H9 (cell line): ENCODE measurements around the gene TBL3. TPM values are rescaled to one million over a fixed set of nuclear protein-coding genes. Genes with fewer than 3 reads are reported as not detected.

Experiments
- DNase-seq: peaks from one replicate; pipeline ENCODE4 v3.0.0-alpha.2; 2017
- H2AFZ ChIP-seq: one replicate; pipeline ENCODE4 v1.6.1; 2013; ENCODE audit warnings: mild to moderate bottlenecking, low read length, control low read depth, moderate library complexity
- H2AK5ac ChIP-seq: 2 replicates; pipeline ENCODE4 v1.6.1; 2013; ENCODE audit warnings: low read length, control low read depth, mixed read lengths; ENCODE audit not compliant: insufficient read length
- H2BK120ac ChIP-seq: one replicate; pipeline ENCODE4 v1.6.1; 2013; ENCODE audit warnings: low read depth, mild to moderate bottlenecking, low read length, control low read depth, inconsistent platforms; ENCODE audit not compliant: poor library complexity, severe bottlenecking
- H2BK12ac ChIP-seq: 2 replicates; pipeline ENCODE4 v1.6.1; 2013; ENCODE audit warnings: low read length, control low read depth, mixed read lengths, low read depth; ENCODE audit not compliant: insufficient read length
- H2BK15ac ChIP-seq: 2 replicates; pipeline ENCODE4 v1.6.1; 2013; ENCODE audit warnings: low read depth, low read length, control low read depth
- H2BK20ac ChIP-seq: one replicate; pipeline ENCODE4 v1.6.1; 2013; ENCODE audit warnings: low read depth, mild to moderate bottlenecking, low read length, control low read depth, inconsistent platforms; ENCODE audit not compliant: poor library complexity, severe bottlenecking
- H2BK5ac ChIP-seq: 2 replicates; pipeline ENCODE4 v1.6.1; 2013; ENCODE audit warnings: low read length, control low read depth, mixed read lengths; ENCODE audit not compliant: insufficient read length
- H3K14ac ChIP-seq: 2 replicates; pipeline ENCODE4 v1.6.1; 2013; ENCODE audit warnings: low read length, control low read depth; ENCODE audit not compliant: insufficient read depth
- H3K18ac ChIP-seq: 2 replicates; pipeline ENCODE4 v1.6.1; 2013; ENCODE audit warnings: low read depth, mild to moderate bottlenecking, mixed read lengths, low read length, control low read depth; ENCODE audit not compliant: insufficient read length
- H3K23ac ChIP-seq: 2 replicates; pipeline ENCODE4 v1.6.1; 2013; ENCODE audit warnings: low read length, control low read depth, mixed read lengths, low read depth; ENCODE audit not compliant: insufficient read length
- H3K23me2 ChIP-seq: 2 replicates; pipeline ENCODE4 v1.6.1; 2013; ENCODE audit warnings: low read depth, mild to moderate bottlenecking, mixed read lengths, low read length, control low read depth; ENCODE audit not compliant: insufficient read length, poor library complexity, severe bottlenecking
- H3K27ac ChIP-seq: 2 replicates; pipeline ENCODE4 v1.5.1; 2013; ENCODE audit warnings: low read length, control low read depth, mixed read lengths, low read depth; ENCODE audit not compliant: insufficient read length
- H3K27me3 ChIP-seq: 2 replicates; pipeline ENCODE4 v1.6.1; 2013; ENCODE audit warnings: low read length, control low read depth, inconsistent platforms; ENCODE audit not compliant: insufficient read depth
- H3K4ac ChIP-seq: 2 replicates; pipeline ENCODE4 v1.6.1; 2013; ENCODE audit warnings: low read depth, mild to moderate bottlenecking, control low read depth, inconsistent platforms, low read length, moderate library complexity
- H3K4me1 ChIP-seq: 2 replicates; pipeline ENCODE4 v1.6.1; 2013; ENCODE audit warnings: low read length, control low read depth, inconsistent platforms; ENCODE audit not compliant: insufficient read depth
- H3K4me2 ChIP-seq: 2 replicates; pipeline ENCODE4 v1.6.1; 2013; ENCODE audit warnings: low read length, control low read depth, mixed read lengths; ENCODE audit not compliant: insufficient read length, insufficient read depth
- H3K56ac ChIP-seq: 2 replicates; pipeline ENCODE4 v1.6.1; 2013; ENCODE audit warnings: low read depth, mild to moderate bottlenecking, mixed read lengths, low read length, control low read depth; ENCODE audit not compliant: insufficient read length
- H3K79me1 ChIP-seq: 2 replicates; pipeline ENCODE4 v1.6.1; 2013; ENCODE audit warnings: low read depth, mild to moderate bottlenecking, moderate library complexity, low read length, control low read depth, inconsistent platforms; ENCODE audit not compliant: insufficient read depth, poor library complexity, severe bottlenecking
- H3K79me2 ChIP-seq: 2 replicates; pipeline ENCODE4 v1.6.1; 2013; ENCODE audit warnings: low read length, control low read depth, inconsistent platforms; ENCODE audit not compliant: insufficient read depth
- H3K9ac ChIP-seq: 2 replicates; pipeline ENCODE4 v1.6.1; 2013; ENCODE audit warnings: low read length, control low read depth, mixed read lengths; ENCODE audit not compliant: insufficient read length; ENCODE audit errors: extremely low read depth
- H3K9me3 ChIP-seq: one replicate; pipeline ENCODE4 v1.6.1; 2013; ENCODE audit warnings: low read depth, low read length, inconsistent platforms; ENCODE audit not compliant: control insufficient read depth
- H3T11ph ChIP-seq: one replicate; pipeline ENCODE4 v1.6.1; 2013; ENCODE audit warnings: mild to moderate bottlenecking, low read length, control low read depth, inconsistent platforms
- H4K20me1 ChIP-seq: one replicate; pipeline ENCODE4 v1.6.1; 2013; ENCODE audit not compliant: control insufficient read depth, insufficient read length, insufficient read depth
- H4K5ac ChIP-seq: 2 replicates; pipeline ENCODE4 v1.6.1; 2013; ENCODE audit warnings: low read depth, mild to moderate bottlenecking, mixed read lengths, low read length, control low read depth; ENCODE audit not compliant: insufficient read length
- H4K8ac ChIP-seq: replicated peaks from 2 replicates; pipeline ENCODE4 v1.6.1; 2013; ENCODE audit warnings: low read length, control low read depth, mixed read lengths, low read depth; ENCODE audit not compliant: insufficient read length
- H4K91ac ChIP-seq: 2 replicates; pipeline ENCODE4 v1.6.1; 2013; ENCODE audit warnings: low read depth, mild to moderate bottlenecking, moderate library complexity, mixed read lengths, low read length, control low read depth; ENCODE audit not compliant: insufficient read length
- H3K27ac Mint-ChIP-seq, 3 experiments: 2 replicates in 2 of 3; 3 replicates in 1 of 3; pipeline ENCODE4 v1.8.0; 2020 to 2021; ENCODE audit warnings: mixed read lengths in 3 of 3, mild to moderate bottlenecking in 1 of 3, moderate library complexity in 1 of 3
- H3K27me3 Mint-ChIP-seq: 2 replicates; pipeline ENCODE4 v1.8.0; 2021; ENCODE audit warnings: low read depth, mild to moderate bottlenecking, moderate library complexity, mixed read lengths
- H3K36me3 Mint-ChIP-seq, 3 experiments: 2 replicates in 2 of 3; 3 replicates in 1 of 3; pipeline ENCODE4 v1.8.0; 2020 to 2021; ENCODE audit warnings: low read depth in 3 of 3, mixed read lengths in 3 of 3; ENCODE audit not compliant: insufficient read depth in 1 of 3
- H3K4me1 Mint-ChIP-seq, 2 experiments: 2 replicates each; pipeline ENCODE4 v1.8.0; 2020; ENCODE audit warnings: mixed read lengths in 2 of 2
- H3K4me3 Mint-ChIP-seq, 2 experiments: 2 replicates in 1 of 2; 3 replicates in 1 of 2; pipeline ENCODE4 v1.8.0; 2020 to 2021; ENCODE audit warnings: mild to moderate bottlenecking in 2 of 2, mixed read lengths in 2 of 2, moderate library complexity in 1 of 2
- H3K9me3 Mint-ChIP-seq, 2 experiments: 2 replicates in 1 of 2; 3 replicates in 1 of 2; pipeline ENCODE4 v1.8.0; 2020; ENCODE audit warnings: mild to moderate bottlenecking in 2 of 2, mixed read lengths in 2 of 2, moderate library complexity in 1 of 2
- WGBS: extraction: QIAGEN DNeasy Blood & Tissue Kit; methylation state at CpG from one replicate; pipeline ENCODE4 v1.1.7; 2013; ENCODE audit warnings: missing lambda C conversion rate, low lambda C conversion rate, mixed read lengths; ENCODE audit not compliant: insufficient read length; ENCODE audit errors: extremely low coverage; 5-methylcytosine and 5-hydroxymethylcytosine counted together
- total RNA-seq: library from RNA; stranded (reverse); gene quantifications from 2 replicates; pipeline ENCODE4 v1.2.1, GENCODE V29; 2021
- TF ChIP-seq, protein P1 (sequence below): fragments of 200-600 bp; sonication (generic); conservative IDR thresholded peaks from 3 replicates; pipeline ENCODE4 v1.8.0; 2021; ENCODE audit warnings: antibody characterized with exemption, mild to moderate bottlenecking

Gene TBL3
- total RNA-seq, 1 experiment from 2014 or later = 54.0 TPM

DNA sequence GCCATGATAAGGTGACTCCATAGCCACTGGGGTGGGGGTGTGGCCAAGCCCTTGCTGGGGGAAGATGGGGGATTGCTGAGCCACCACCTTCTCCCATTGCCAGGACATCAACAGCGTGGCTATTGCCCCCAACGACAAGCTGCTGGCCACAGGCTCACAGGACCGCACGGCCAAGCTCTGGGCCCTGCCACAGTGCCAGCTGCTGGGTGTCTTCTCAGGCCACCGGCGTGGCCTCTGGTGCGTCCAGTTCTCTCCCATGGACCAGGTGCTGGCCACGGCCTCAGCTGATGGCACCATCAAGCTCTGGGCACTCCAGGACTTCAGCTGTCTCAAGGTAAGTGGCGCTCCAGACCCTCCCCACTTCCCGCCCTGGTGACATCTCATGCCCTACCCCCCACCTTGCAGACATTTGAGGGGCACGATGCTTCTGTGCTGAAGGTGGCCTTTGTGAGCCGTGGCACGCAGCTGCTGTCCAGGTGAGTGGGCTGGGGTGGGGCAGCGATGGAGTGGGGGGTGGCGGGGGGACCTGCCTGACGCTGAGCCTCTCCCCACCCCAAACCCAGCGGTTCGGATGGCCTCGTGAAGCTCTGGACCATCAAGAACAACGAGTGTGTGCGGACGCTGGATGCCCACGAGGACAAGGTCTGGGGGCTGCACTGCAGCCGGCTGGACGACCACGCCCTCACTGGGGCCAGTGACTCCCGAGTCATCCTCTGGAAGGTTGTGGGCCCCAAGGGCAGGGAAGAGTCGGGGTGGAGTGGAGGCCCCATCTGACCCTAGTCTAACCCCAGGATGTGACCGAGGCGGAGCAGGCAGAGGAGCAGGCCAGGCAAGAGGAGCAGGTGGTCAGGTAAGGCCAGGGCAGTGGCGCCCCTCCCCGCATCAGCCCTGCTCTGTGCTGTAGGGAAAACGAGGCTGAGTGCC, 5.4 kb downstream of the TBL3 start:
- H3K79me1 ChIP-seq = peaks cover 5% of the 10 kb centered on the region
- no peak overlapping the region for H3K23ac ChIP-seq
- no peak overlapping the region for H4K5ac ChIP-seq
- no peak overlapping the region for H2BK12ac ChIP-seq
- no peak overlapping the region for H3K27ac ChIP-seq
- no peak overlapping the region for H2BK120ac ChIP-seq
- no peak for DNase-seq
- no peaks in the 10 kb centered on the region for H3K4me1 ChIP-seq
- H3K27me3 ChIP-seq = peaks cover 17% of the 10 kb centered on the region
- no peak overlapping the region for H3K4me2 ChIP-seq
- H3K18ac ChIP-seq = no peak overlapping the region
- Mint-ChIP-seq H3K36me3 (peaks cover 10 to 27% (median 23%) of the 10 kb centered on the region in 3 experiments), H3K4me1 (peaks cover 12 to 16% of the 10 kb centered on the region in 2 experiments), H3K9me3 (no peaks in the 10 kb centered on the region), H3K4me3 (no peak overlapping the region), H3K27me3 (peaks cover 29% of the 10 kb centered on the region), H3K27ac (no peak overlapping the region)
- no peak overlapping the region for H4K91ac ChIP-seq
- no peak overlapping the region for H2AFZ ChIP-seq
- no peak overlapping the region for H3K9ac ChIP-seq
- TF ChIP-seq, protein P1, sequence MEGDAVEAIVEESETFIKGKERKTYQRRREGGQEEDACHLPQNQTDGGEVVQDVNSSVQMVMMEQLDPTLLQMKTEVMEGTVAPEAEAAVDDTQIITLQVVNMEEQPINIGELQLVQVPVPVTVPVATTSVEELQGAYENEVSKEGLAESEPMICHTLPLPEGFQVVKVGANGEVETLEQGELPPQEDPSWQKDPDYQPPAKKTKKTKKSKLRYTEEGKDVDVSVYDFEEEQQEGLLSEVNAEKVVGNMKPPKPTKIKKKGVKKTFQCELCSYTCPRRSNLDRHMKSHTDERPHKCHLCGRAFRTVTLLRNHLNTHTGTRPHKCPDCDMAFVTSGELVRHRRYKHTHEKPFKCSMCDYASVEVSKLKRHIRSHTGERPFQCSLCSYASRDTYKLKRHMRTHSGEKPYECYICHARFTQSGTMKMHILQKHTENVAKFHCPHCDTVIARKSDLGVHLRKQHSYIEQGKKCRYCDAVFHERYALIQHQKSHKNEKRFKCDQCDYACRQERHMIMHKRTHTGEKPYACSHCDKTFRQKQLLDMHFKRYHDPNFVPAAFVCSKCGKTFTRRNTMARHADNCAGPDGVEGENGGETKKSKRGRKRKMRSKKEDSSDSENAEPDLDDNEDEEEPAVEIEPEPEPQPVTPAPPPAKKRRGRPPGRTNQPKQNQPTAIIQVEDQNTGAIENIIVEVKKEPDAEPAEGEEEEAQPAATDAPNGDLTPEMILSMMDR = no peak
- no peaks in the 10 kb centered on the region for H3K9me3 ChIP-seq
- H4K20me1 ChIP-seq = no peaks in the 10 kb centered on the region
- peaks cover 17% of the 10 kb centered on the region for H3K23me2 ChIP-seq
- H3K14ac ChIP-seq = no peak overlapping the region
- H2BK15ac ChIP-seq = no peak overlapping the region
- H3K79me2 ChIP-seq = peaks cover 6% of the 10 kb centered on the region; the same call in 1 of the 2 replicates
- H4K8ac ChIP-seq = no peak overlapping the region
- no peak overlapping the region for H2BK20ac ChIP-seq
- H3K56ac ChIP-seq = no peak overlapping the region
- no CpG with 5 or more reads among the region's 33 CpGs for WGBS
- H2BK5ac ChIP-seq = no peak overlapping the region
- H2AK5ac ChIP-seq = no peak overlapping the region
- no peak overlapping the region for H3T11ph ChIP-seq
- no peak overlapping the region for H3K4ac ChIP-seq
